ENCODE results near the gene GNAZ.

DNA sequence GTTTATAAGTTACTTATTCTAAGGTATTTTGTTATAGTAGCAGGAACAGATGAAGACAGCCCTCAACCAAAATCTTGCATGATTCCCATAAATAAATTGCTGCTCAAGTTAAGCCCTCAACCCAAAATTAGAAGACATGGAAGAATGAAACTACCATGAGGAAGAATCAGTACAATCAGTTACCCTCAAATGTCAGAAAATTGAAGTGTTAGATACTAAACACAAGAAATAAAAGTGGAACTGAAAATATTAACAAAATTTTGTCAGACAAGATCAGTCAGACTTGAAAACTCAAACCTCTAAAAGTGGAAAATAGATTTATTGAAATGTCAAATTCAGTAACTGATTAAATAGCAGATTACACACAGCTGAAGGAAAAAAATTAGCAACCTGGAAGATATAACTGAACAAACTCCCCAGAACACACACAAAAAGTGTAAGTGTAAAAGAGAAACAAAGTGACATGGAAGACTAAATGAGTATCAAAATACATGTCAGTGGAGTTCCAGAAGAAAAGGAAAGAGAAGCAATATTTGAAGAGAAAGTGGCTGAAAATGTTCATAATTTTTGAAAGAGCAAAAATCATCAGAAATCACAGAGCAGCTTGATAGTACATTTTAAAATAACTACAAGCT, 49.5 kb upstream of the GNAZ start:
- TF ChIP-seq CTCF (conservative IDR thresholded peaks at IDR 0.05) (no peak), EZH2 (IDR thresholded peaks at IDR 0.05; ENCODE audit: low read depth) (no peak)
